GM10248 (cell line): Measurements from ENCODE around the gene FASTKD3.

ENCODE experiments used
- CTCF ChIA-PET: fragments of 300-600 bp; sonication (Branson Sonifier 250); formaldehyde crosslinking; extraction: SDS; loops from one replicate; lab custom pipeline; 2021; ENCODE audit warnings: antibody characterized with exemption; lab: Yijun Ruan, JAX
- POLR2A ChIA-PET: fragments of 350-650 bp; sonication (Branson Sonifier 250); formaldehyde crosslinking; extraction: SDS; loops from one replicate; lab custom pipeline; 2020; ENCODE audit warnings: antibody characterized with exemption; lab: Yijun Ruan, JAX
- DNase-seq: peaks from one replicate; pipeline ENCODE4 v3.0.0; 2012; ENCODE audit errors: extremely low spot score
- CTCF ChIP-seq: IDR thresholded peaks from 2 replicates; pipeline ENCODE4 v1.5.1; 2012; ENCODE audit warnings: mild to moderate bottlenecking, low read depth; ENCODE audit errors: extremely low read depth, missing control alignments, control extremely low read depth

FASTKD3 gene

GRCh38 chr5:7828269-7828668 lies 40.6 kb downstream of the FASTKD3 start:
- DNase-seq = no peak
- ChIA-PET CTCF (interaction anchor here (0.8 to 4.3 kb wide), 2 partner anchors 11 to 14 kb away, joined by 3 to 18 read pairs; no protein-coding TSS in a partner anchor), POLR2A (no interaction called here)
- TF ChIP-seq CTCF = no peak

GRCh38 chr5:7827610-7828009 lies 41.2 kb downstream of the FASTKD3 start:
- no peak for DNase-seq
- CTCF ChIA-PET = interaction anchor here (0.8 to 4.3 kb wide), 2 partner anchors 11 to 13 kb away, joined by 3 to 18 read pairs; no protein-coding TSS in a partner anchor
- POLR2A ChIA-PET = no interaction called here
- no peak for TF ChIP-seq CTCF

GRCh38 chr5:7825630-7826029 lies 43.2 kb downstream of the FASTKD3 start:
- POLR2A ChIA-PET = no interaction called here
- no peak for DNase-seq
- TF ChIP-seq CTCF = no peak
- CTCF ChIA-PET = interaction anchor here (1.5 kb wide), 1 partner anchor 10 kb away, joined by 7 read pairs; no protein-coding TSS in a partner anchor

GRCh38 chr5:7824995-7825394 lies 43.8 kb downstream of the FASTKD3 start:
- ChIA-PET CTCF (interaction anchor here (1.8 kb wide), 1 partner anchor 9 kb away, joined by 4 read pairs; no protein-coding TSS in a partner anchor), POLR2A (no interaction called here)
- no peak for DNase-seq
- TF ChIP-seq CTCF = no peak

DNA sequence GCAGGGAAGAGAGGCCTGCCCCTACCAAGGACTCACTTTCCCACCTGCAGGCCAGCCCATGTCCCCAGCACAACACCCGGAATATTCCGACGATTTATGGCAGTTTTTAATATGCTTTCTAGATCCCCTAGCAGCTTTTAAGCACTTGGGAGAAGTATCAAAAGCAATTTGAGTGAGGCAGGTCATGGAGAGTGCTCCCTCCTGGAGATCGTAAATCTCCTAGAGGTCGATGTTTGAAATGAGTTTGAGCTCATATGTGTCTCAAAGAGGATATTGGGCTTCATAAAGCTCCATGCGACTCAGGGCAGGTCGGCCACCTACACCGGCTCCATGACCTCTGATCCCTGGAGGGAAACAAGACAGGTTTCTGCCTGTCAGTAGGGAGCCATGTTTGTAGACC lies 45.2 kb downstream of the FASTKD3 start:
- no peak for DNase-seq
- TF ChIP-seq CTCF = no peak
- CTCF ChIA-PET = interaction anchor here (1.3 to 1.8 kb wide), 2 partner anchors 8 to 63 kb away, joined by 3 to 4 read pairs; no protein-coding TSS in a partner anchor
- POLR2A ChIA-PET = no interaction called here

GRCh38 chr5:7822449-7822848 lies 46.4 kb downstream of the FASTKD3 start:
- POLR2A ChIA-PET = no interaction called here
- CTCF ChIA-PET = interaction anchor here (0.7 to 1.9 kb wide), 4 partner anchors 9 to 68 kb away, joined by 3 to 9 read pairs (median 4); no protein-coding TSS in a partner anchor
- no peak for TF ChIP-seq CTCF
- DNase-seq = no peak
